22Rv1 (cell line): ENCODE data around the gene AGFG2.

Experiments
- CTCF ChIP-seq: fragments of 450-650 bp; IDR thresholded peaks from 2 replicates; pipeline ENCODE4 v1.5.1; 2017; ENCODE audit warnings: mild to moderate bottlenecking
- ZFX ChIP-seq: fragments of 450-650 bp; IDR thresholded peaks from 2 replicates; pipeline ENCODE4 v1.6.1; 2017; ENCODE audit warnings: antibody characterized with exemption, borderline replicate concordance

GRCh38 chr7:100571829-100572116, 32.8 kb downstream of the AGFG2 start:
- no peak for TF ChIP-seq CTCF
- TF ChIP-seq ZFX = no peak
